Liver (tissue), 9 donors: Measurements from ENCODE around the gene CENPT. TPM values are rescaled to one million over a fixed set of nuclear protein-coding genes. Genes with fewer than 3 reads are reported as not detected.

Experiments used
- DNase-seq: peaks from one replicate; pipeline ENCODE4 v3.0.0-alpha.2; 2017; ENCODE audit warnings: low spot score
- H3K27ac ChIP-seq, 2 donors: one replicate each; pipeline ENCODE4 v1.7.0; 2013; ENCODE audit warnings: inconsistent platforms in 2 of 2, low read length in 2 of 2, control low read depth in 1 of 2, low read depth in 1 of 2, mild to moderate bottlenecking in 1 of 2
- H3K27me3 ChIP-seq, 4 donors: one replicate each; pipeline versions ENCODE4 v1.6.1 to v1.7.0; 2013; ENCODE audit warnings: low read length in 3 of 4, inconsistent platforms in 1 of 4, mild to moderate bottlenecking in 1 of 4, moderate library complexity in 1 of 4; ENCODE audit not compliant: control insufficient read depth in 4 of 4, insufficient read depth in 4 of 4
- H3K36me3 ChIP-seq, 4 donors: one replicate each; pipeline versions ENCODE4 v1.6.1 to v1.7.0; 2013; ENCODE audit warnings: low read length in 3 of 4, mild to moderate bottlenecking in 3 of 4, low read depth in 1 of 4, moderate library complexity in 1 of 4; ENCODE audit not compliant: control insufficient read depth in 4 of 4, insufficient read depth in 3 of 4
- H3K4me1 ChIP-seq, 4 donors: one replicate each; pipeline versions ENCODE4 v1.6.1 to v1.7.0; 2013; ENCODE audit warnings: low read length in 3 of 4, mild to moderate bottlenecking in 3 of 4, moderate library complexity in 1 of 4; ENCODE audit not compliant: control insufficient read depth in 4 of 4, insufficient read depth in 4 of 4
- H3K4me3 ChIP-seq, 3 donors: one replicate each; pipeline versions ENCODE4 v1.6.1 to v1.7.0; 2013; ENCODE audit warnings: low read length in 3 of 3, control low read depth in 1 of 3, low read depth in 1 of 3, mild to moderate bottlenecking in 1 of 3
- H3K9ac ChIP-seq, 2 donors: one replicate each; pipeline ENCODE4 v1.7.0; 2013; ENCODE audit warnings: low read length in 2 of 2, mild to moderate bottlenecking in 2 of 2, moderate library complexity in 2 of 2, control low read depth in 1 of 2, low read depth in 1 of 2
- H3K9me3 ChIP-seq, 4 donors: one replicate each; pipeline versions ENCODE4 v1.6.1 to v1.7.0; 2013; ENCODE audit warnings: low read length in 3 of 4; ENCODE audit not compliant: control insufficient read depth in 4 of 4
- FOXA1 ChIP-seq: IDR thresholded peaks from 2 replicates; pipeline ENCODE4 v1.6.1; 2016; ENCODE audit warnings: antibody characterized with exemption
- FOXA2 ChIP-seq: IDR thresholded peaks from 2 replicates; pipeline ENCODE4 v1.6.1; 2016; ENCODE audit warnings: antibody characterized with exemption
- GABPA ChIP-seq, 2 donors: IDR thresholded peaks in 1 of 2; conservative IDR thresholded peaks in 1 of 2; 2 replicates each; pipeline ENCODE4 v1.6.1; 2016; ENCODE audit warnings: antibody characterized with exemption in 2 of 2, mild to moderate bottlenecking in 1 of 2, moderate library complexity in 1 of 2
- HNF4A ChIP-seq, 2 donors: conservative IDR thresholded peaks; 2 replicates each; pipeline ENCODE4 v1.6.1; 2016; ENCODE audit warnings: antibody characterized with exemption in 2 of 2, mild to moderate bottlenecking in 2 of 2
- HNF4G ChIP-seq: IDR thresholded peaks from 2 replicates; pipeline ENCODE4 v1.6.1; 2016; ENCODE audit warnings: antibody characterized with exemption
- JUND ChIP-seq, 2 donors: IDR thresholded peaks; 2 replicates each; pipeline ENCODE4 v1.6.1; 2016; ENCODE audit warnings: antibody characterized with exemption in 2 of 2
- NR2F2 ChIP-seq: IDR thresholded peaks from 2 replicates; pipeline ENCODE4 v1.6.1; 2016; ENCODE audit warnings: antibody characterized with exemption
- RXRA ChIP-seq, 2 donors: IDR thresholded peaks; 2 replicates each; pipeline ENCODE4 v1.6.1; 2017 to 2018; ENCODE audit warnings: antibody characterized with exemption in 2 of 2, mild to moderate bottlenecking in 1 of 2
- SP1 ChIP-seq: IDR thresholded peaks from 2 replicates; pipeline ENCODE4 v1.6.1; 2018; ENCODE audit warnings: antibody characterized with exemption, mild to moderate bottlenecking
- TAF1 ChIP-seq: conservative IDR thresholded peaks from 2 replicates; pipeline ENCODE4 v1.6.1; 2016; ENCODE audit warnings: antibody characterized with exemption, mild to moderate bottlenecking
- YY1 ChIP-seq: IDR thresholded peaks from 2 replicates; pipeline ENCODE4 v1.6.1; 2016; ENCODE audit warnings: antibody characterized with exemption, mild to moderate bottlenecking
- WGBS: extraction: QIAGEN DNeasy Blood & Tissue Kit; methylation state at CpG from one replicate; pipeline ENCODE4 v1.1.7; 2013; 5-methylcytosine and 5-hydroxymethylcytosine counted together
- polyA plus RNA-seq, 2 donors: library from polyadenylated mRNA; stranded (reverse) in 1 of 2; unstranded in 1 of 2; fragments of 200-250 nt in 1 of 2; fragments of >200 nt in 1 of 2; fragmentation: Nextera tagmentation in 1 of 2; extraction: Ambion mirVana in 1 of 2; gene quantifications; one replicate each; pipeline versions ENCODE4 v1.2.1 to v1.2.3, GENCODE V29; 2013 to 2015
- total RNA-seq, 2 donors: library from RNA; depleted of rRNA; stranded (reverse); fragments of >200 nt; gene quantifications; one replicate each; pipeline ENCODE4 v1.2.3, GENCODE V29; 2014
- TF ChIP-seq, protein P1 (sequence below): IDR thresholded peaks from 2 replicates; pipeline ENCODE4 v1.6.1; 2016; ENCODE audit warnings: antibody characterized with exemption
- TF ChIP-seq, protein P2 (sequence below): IDR thresholded peaks from 2 replicates; pipeline ENCODE4 v1.6.1; 2016; ENCODE audit warnings: antibody characterized with exemption
- TF ChIP-seq, protein P3 (sequence below): IDR thresholded peaks from 2 replicates; pipeline ENCODE4 v1.6.1; 2016; ENCODE audit warnings: antibody characterized with exemption, mild to moderate bottlenecking
- TF ChIP-seq, protein P4 (sequence below): fragments of 150-350 bp; IDR thresholded peaks from 2 replicates; pipeline ENCODE4 v1.5.1; 2017; ENCODE audit warnings: improper control_type of control experiment, low read depth, low read length; ENCODE audit not compliant: missing input control
- TF ChIP-seq, protein P5 (sequence below): IDR thresholded peaks from 2 replicates; pipeline ENCODE4 v1.6.1; 2016; ENCODE audit warnings: antibody characterized with exemption
- donor health status: healthy.
- donor health status: healthy.
- donor health status: healthy.
- donor health status: healthy.
- donor health status: healthy.

Gene CENPT
- total and polyA plus RNA-seq, 4 donors = 11.4 to 26.9 (median 19.3) TPM

DNA sequence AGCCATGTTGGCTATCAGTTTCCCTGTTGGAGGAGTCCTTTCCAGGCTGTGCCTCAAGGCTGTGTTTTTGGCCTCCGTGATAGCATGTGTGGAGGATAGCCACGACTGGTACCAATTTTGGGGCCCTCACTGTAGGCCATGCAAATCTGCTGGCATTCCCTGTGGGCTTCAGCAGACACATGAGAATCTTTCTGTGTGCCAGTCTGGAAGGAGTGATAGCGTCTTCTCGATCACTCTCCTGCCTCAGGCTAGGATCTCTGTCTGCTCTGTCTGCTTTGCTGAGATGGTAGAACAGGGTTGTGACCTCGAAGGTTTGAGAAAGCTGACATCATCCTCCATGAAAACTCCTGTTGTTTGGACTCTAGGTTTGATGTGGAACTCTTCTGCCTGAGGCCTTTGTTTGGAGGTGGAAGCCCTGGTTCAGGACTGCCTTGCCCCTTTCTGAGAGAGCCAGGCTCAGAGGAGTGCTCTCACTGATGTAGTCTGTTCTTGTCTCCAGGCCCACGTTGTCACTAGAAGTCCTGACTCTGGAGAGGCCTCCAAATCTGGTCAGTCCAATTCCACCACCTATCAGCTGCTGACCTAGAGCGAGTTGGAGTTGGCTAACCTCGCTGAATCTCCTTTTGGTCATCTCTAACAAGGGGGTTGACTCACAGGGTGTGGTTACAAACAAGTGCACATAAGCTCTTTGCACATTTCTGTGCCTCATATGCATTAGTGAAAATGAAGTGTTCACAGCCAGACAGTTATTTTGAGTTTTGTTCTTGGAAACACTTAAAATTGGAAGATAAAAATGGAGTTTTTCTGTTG lies 13.3 kb upstream of the CENPT start:
- Histone ChIP-seq H3K27ac (no peak overlapping the region), H3K4me1 (peaks cover 11 to 22% (median 17%) of the 10 kb centered on the region in 4 donors), H3K9me3 (no peaks in the 10 kb centered on the region), H3K27me3 (no peaks in the 10 kb centered on the region), H3K36me3 (peaks cover 0 to 2% (median under 1%) of the 10 kb centered on the region in 4 donors), H3K4me3 (no peak overlapping the region), H3K9ac (no peak overlapping the region)
- TF ChIP-seq, protein P1, sequence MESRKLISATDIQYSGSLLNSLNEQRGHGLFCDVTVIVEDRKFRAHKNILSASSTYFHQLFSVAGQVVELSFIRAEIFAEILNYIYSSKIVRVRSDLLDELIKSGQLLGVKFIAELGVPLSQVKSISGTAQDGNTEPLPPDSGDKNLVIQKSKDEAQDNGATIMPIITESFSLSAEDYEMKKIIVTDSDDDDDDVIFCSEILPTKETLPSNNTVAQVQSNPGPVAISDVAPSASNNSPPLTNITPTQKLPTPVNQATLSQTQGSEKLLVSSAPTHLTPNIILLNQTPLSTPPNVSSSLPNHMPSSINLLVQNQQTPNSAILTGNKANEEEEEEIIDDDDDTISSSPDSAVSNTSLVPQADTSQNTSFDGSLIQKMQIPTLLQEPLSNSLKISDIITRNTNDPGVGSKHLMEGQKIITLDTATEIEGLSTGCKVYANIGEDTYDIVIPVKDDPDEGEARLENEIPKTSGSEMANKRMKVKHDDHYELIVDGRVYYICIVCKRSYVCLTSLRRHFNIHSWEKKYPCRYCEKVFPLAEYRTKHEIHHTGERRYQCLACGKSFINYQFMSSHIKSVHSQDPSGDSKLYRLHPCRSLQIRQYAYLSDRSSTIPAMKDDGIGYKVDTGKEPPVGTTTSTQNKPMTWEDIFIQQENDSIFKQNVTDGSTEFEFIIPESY = no peak
- TF ChIP-seq YY1 (no peak), FOXA1 (no peak), NR2F2 (no peak), RXRA (IDR thresholded peaks at IDR 0.05) (no peak), JUND (IDR thresholded peaks at IDR 0.05) (no peak), HNF4G (no peak), HNF4A (conservative IDR thresholded peaks at IDR 0.05) (no peak), SP1 (no peak), FOXA2 (no peak), TAF1 (no peak)
- TF ChIP-seq, protein P2, sequence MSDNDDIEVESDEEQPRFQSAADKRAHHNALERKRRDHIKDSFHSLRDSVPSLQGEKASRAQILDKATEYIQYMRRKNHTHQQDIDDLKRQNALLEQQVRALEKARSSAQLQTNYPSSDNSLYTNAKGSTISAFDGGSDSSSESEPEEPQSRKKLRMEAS = no peak
- no peak for DNase-seq
- 90% methylated on average over 8 of the region's 8 CpGs for WGBS

DNA sequence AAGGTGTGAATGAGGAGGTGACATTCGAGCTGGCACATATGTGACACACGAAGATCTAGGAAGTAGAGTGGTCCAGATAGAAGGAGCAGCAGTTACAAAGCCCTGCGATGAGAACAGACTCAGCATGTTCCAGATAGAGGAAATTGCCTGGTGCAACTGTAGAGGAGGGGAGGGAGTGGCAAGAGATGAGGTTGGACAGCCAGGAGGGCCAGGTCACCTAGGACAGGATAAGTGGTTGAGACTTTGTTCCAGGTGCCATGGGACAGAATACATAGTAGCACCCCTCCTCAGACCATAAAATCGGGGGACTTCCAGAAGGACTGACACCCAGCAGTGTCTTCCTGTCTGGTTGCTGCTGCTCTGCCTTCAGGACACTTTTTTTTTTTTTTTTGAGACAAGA lies 11.0 kb upstream of the CENPT start:
- H3K27ac ChIP-seq = peak overlapping the region; percentile 77 to 90
- no peak for DNase-seq
- no peaks in the 10 kb centered on the region for H3K9me3 ChIP-seq
- 64% methylated on average over 4 of the region's 4 CpGs for WGBS
- no peaks in the 10 kb centered on the region for H3K27me3 ChIP-seq
- peaks cover 11 to 22% (median 17%) of the 10 kb centered on the region in 4 donors for H3K4me1 ChIP-seq
- TF ChIP-seq, protein P3, sequence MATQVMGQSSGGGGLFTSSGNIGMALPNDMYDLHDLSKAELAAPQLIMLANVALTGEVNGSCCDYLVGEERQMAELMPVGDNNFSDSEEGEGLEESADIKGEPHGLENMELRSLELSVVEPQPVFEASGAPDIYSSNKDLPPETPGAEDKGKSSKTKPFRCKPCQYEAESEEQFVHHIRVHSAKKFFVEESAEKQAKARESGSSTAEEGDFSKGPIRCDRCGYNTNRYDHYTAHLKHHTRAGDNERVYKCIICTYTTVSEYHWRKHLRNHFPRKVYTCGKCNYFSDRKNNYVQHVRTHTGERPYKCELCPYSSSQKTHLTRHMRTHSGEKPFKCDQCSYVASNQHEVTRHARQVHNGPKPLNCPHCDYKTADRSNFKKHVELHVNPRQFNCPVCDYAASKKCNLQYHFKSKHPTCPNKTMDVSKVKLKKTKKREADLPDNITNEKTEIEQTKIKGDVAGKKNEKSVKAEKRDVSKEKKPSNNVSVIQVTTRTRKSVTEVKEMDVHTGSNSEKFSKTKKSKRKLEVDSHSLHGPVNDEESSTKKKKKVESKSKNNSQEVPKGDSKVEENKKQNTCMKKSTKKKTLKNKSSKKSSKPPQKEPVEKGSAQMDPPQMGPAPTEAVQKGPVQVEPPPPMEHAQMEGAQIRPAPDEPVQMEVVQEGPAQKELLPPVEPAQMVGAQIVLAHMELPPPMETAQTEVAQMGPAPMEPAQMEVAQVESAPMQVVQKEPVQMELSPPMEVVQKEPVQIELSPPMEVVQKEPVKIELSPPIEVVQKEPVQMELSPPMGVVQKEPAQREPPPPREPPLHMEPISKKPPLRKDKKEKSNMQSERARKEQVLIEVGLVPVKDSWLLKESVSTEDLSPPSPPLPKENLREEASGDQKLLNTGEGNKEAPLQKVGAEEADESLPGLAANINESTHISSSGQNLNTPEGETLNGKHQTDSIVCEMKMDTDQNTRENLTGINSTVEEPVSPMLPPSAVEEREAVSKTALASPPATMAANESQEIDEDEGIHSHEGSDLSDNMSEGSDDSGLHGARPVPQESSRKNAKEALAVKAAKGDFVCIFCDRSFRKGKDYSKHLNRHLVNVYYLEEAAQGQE = no peak
- TF ChIP-seq, protein P4, sequence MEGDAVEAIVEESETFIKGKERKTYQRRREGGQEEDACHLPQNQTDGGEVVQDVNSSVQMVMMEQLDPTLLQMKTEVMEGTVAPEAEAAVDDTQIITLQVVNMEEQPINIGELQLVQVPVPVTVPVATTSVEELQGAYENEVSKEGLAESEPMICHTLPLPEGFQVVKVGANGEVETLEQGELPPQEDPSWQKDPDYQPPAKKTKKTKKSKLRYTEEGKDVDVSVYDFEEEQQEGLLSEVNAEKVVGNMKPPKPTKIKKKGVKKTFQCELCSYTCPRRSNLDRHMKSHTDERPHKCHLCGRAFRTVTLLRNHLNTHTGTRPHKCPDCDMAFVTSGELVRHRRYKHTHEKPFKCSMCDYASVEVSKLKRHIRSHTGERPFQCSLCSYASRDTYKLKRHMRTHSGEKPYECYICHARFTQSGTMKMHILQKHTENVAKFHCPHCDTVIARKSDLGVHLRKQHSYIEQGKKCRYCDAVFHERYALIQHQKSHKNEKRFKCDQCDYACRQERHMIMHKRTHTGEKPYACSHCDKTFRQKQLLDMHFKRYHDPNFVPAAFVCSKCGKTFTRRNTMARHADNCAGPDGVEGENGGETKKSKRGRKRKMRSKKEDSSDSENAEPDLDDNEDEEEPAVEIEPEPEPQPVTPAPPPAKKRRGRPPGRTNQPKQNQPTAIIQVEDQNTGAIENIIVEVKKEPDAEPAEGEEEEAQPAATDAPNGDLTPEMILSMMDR = no peak
- TF ChIP-seq YY1 (no peak), FOXA2 (no peak), GABPA (IDR thresholded peaks at IDR 0.05 in 1 of 2, conservative IDR thresholded peaks at IDR 0.05 in 1 of 2) (no peak), HNF4G (no peak), FOXA1 (no peak), HNF4A (conservative IDR thresholded peaks at IDR 0.05) (no peak), TAF1 (no peak), NR2F2 (no peak), RXRA (IDR thresholded peaks at IDR 0.05) (no peak)
- TF ChIP-seq, protein P5, sequence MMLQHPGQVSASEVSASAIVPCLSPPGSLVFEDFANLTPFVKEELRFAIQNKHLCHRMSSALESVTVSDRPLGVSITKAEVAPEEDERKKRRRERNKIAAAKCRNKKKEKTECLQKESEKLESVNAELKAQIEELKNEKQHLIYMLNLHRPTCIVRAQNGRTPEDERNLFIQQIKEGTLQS = no peak
- no peak overlapping the region for H3K9ac ChIP-seq
- no peaks in the 10 kb centered on the region for H3K36me3 ChIP-seq
- H3K4me3 ChIP-seq = no peak overlapping the region
